ENCODE results near the gene ATP13A4.
A peak's percentile ranks its signal among the peaks of the same experiment; 100 is the strongest.

ATP13A4 gene

DNA sequence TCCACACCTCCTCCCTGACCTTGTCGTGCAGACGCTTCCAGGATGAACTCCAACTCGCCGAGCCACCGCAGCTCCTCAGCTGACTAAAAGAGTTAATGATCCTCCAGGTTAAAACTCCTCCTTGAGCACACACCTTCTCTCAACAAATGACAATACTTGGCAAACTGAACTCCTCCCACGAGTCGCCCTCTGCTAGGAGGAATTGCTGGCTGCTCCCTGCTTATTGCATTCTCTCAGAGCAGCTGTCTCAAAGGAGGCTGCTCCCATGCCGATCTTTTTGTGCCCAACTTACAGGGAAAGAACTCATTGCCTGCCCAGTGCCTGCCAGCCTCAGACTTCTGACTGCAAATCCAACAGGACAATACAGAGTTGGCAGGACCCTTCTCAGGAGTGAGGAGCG, at the start of gene ATP13A4:
TSS of gene ATP13A4 (minus strand) at position 85 of the 400 bp plus-strand sequence. CDS start 96 bp downstream, outside the sequence.
- no peaks in the 10 kb centered on the region for H3K9me3 Mint-ChIP-seq
- H3K27me3 Mint-ChIP-seq (ENCODE audit: low read depth) = no peaks in the 10 kb centered on the region
- H3K4me1 Mint-ChIP-seq (ENCODE audit: low read depth) = no peaks in the 10 kb centered on the region
- H3K4me3 Mint-ChIP-seq = no peak within 1 kb of the TSS
- no peak within 1 kb of the TSS for H3K27ac Mint-ChIP-seq
- H3K36me3 Mint-ChIP-seq (ENCODE audit: low read depth) = no peaks in the 10 kb centered on the region

DNA sequence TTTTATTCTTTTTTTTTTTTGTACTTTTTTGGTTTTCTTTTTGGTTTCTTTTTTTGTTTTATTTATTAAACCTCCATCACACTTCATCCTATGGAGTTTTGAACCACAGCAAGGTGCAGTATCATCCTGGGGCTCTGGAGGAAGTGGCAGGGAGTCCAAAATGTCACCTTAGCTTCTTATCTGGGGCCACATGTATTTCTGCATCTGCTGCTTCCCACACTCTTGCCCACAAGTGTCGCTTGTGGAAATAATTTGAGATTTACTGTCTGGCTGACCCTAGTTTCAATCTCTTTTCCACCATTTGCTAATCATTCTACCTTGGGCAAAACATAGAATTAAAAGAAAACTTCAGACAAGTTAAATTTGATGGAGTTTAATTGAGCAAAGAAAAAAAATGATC, 44.7 kb upstream of the ATP13A4 start:
- peaks cover 29% of the 10 kb centered on the region for H3K4me1 Mint-ChIP-seq (ENCODE audit: low read depth)
- H3K27me3 Mint-ChIP-seq (ENCODE audit: low read depth) = no peaks in the 10 kb centered on the region
- H3K9me3 Mint-ChIP-seq = no peaks in the 10 kb centered on the region
- H3K27ac Mint-ChIP-seq = no peak overlapping the region
- no peak overlapping the region for H3K4me3 Mint-ChIP-seq
- H3K36me3 Mint-ChIP-seq (ENCODE audit: low read depth) = peaks cover 17% of the 10 kb centered on the region

DNA sequence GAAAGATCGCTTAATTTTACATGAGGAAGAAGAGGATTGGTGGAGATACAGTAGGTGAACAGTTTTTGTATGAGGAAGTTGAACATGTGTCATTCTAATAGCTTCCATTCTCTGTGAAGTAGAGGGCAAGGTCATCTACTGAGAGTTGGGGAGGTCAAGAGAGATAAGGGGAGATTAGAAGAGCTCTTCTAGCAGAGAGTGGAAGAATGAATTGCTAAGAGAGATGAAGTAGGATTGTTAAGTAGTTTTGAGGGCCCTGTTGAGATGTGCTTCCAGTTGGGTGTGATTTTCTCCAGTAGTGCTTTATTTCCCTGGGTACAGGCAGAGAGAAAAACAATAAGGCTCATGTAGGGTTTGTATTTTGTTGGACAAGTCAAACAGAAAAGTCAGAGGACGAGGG, 43.5 kb upstream of the ATP13A4 start:
- H3K27ac Mint-ChIP-seq = no peak overlapping the region
- peaks cover 32% of the 10 kb centered on the region for H3K4me1 Mint-ChIP-seq (ENCODE audit: low read depth)
- H3K36me3 Mint-ChIP-seq (ENCODE audit: low read depth) = peaks cover 20% of the 10 kb centered on the region
- no peak overlapping the region for H3K4me3 Mint-ChIP-seq
- no peaks in the 10 kb centered on the region for H3K27me3 Mint-ChIP-seq (ENCODE audit: low read depth)
- H3K9me3 Mint-ChIP-seq = no peaks in the 10 kb centered on the region

DNA sequence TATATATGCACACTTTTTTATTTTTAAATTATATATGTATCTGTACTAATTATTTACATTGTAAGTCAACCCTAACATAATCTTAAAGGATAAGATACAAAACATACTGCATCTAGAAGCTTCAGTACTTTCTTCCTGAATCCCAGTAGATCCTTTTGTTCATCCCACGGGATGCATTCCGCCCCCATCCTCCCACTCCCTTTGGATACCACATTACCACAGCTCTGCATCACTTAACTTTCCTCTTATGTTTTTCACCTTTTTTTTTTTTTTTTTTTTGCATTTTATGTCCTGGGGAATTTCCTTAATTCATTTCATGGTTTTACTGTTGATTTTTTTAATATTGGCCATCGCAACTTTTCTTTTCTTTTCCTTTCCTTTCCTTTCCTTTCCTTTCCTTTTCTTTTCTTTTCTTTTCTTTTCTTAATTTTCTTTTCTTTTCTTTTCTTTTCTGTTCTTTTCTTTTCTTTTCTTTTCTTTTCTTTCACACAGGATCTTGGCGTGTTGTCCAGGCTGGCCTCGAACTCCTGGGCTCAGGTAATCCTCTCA, 41.3 kb upstream of the ATP13A4 start:
- no peaks in the 10 kb centered on the region for H3K9me3 Mint-ChIP-seq
- H3K4me3 Mint-ChIP-seq = no peak overlapping the region
- no peaks in the 10 kb centered on the region for H3K27me3 Mint-ChIP-seq (ENCODE audit: low read depth)
- peaks cover 41% of the 10 kb centered on the region for H3K4me1 Mint-ChIP-seq (ENCODE audit: low read depth)
- H3K27ac Mint-ChIP-seq = no peak overlapping the region
- peaks cover 16% of the 10 kb centered on the region for H3K36me3 Mint-ChIP-seq (ENCODE audit: low read depth)

- Mint-ChIP-seq H3K27ac (no peak overlapping the region), H3K27me3 (ENCODE audit: low read depth) (no peaks in the 10 kb centered on the region), H3K36me3 (ENCODE audit: low read depth) (peaks cover 16% of the 10 kb centered on the region), H3K4me3 (peak overlapping the region; percentile 96), H3K9me3 (no peaks in the 10 kb centered on the region), H3K4me1 (ENCODE audit: low read depth) (peaks cover 39% of the 10 kb centered on the region)
Measured at GRCh38 chr3:193594946-193595689, 40.4 kb upstream of the ATP13A4 start.

GRCh38 chr3:193593668-193594030, 39.0 kb upstream of the ATP13A4 start:
- no peaks in the 10 kb centered on the region for H3K9me3 Mint-ChIP-seq
- H3K36me3 Mint-ChIP-seq (ENCODE audit: low read depth) = peaks cover 13% of the 10 kb centered on the region
- peak overlapping the region; percentile 96 for H3K4me3 Mint-ChIP-seq
- H3K27me3 Mint-ChIP-seq (ENCODE audit: low read depth) = no peaks in the 10 kb centered on the region
- H3K4me1 Mint-ChIP-seq (ENCODE audit: low read depth) = peaks cover 35% of the 10 kb centered on the region
- H3K27ac Mint-ChIP-seq = peak overlapping the region; percentile 98

- Mint-ChIP-seq H3K4me1 (ENCODE audit: low read depth) (peaks cover 30% of the 10 kb centered on the region), H3K27ac (peak within 1 kb of the TSS; percentile 98)
Measured at GRCh38 chr3:193592841-193593667, 38.4 kb upstream of the ATP13A4 start, which contains the start of gene OPA1. TSS of gene OPA1 (plus strand) at chr3:193593208. CDS start at chr3:193593378, 170 bp downstream.

GRCh38 chr3:193590088-193590856, 35.6 kb upstream of the ATP13A4 start:
- H3K4me1 Mint-ChIP-seq (ENCODE audit: low read depth) = peaks cover 16% of the 10 kb centered on the region
- H3K27me3 Mint-ChIP-seq (ENCODE audit: low read depth) = no peaks in the 10 kb centered on the region
- H3K27ac Mint-ChIP-seq = no peak overlapping the region
- no peaks in the 10 kb centered on the region for H3K9me3 Mint-ChIP-seq
- H3K36me3 Mint-ChIP-seq (ENCODE audit: low read depth) = peaks cover 4% of the 10 kb centered on the region
- no peak overlapping the region for H3K4me3 Mint-ChIP-seq

More at GRCh38 chr3:193592841-193593667, 38.4 kb upstream of the ATP13A4 start, which contains the start of gene OPA1:
- Mint-ChIP-seq H3K36me3 (ENCODE audit: low read depth) (peaks cover 9% of the 10 kb centered on the region), H3K4me3 (peak within 1 kb of the TSS; percentile 96), H3K27me3 (ENCODE audit: low read depth) (no peaks in the 10 kb centered on the region), H3K9me3 (no peaks in the 10 kb centered on the region)

- H3K27ac Mint-ChIP-seq = no peak overlapping the region
- H3K9me3 Mint-ChIP-seq = no peaks in the 10 kb centered on the region
- peaks cover 5% of the 10 kb centered on the region for H3K27me3 Mint-ChIP-seq (ENCODE audit: low read depth)
- peaks cover 14% of the 10 kb centered on the region for H3K4me1 Mint-ChIP-seq (ENCODE audit: low read depth)
- no peak overlapping the region for H3K4me3 Mint-ChIP-seq
- peaks cover 4% of the 10 kb centered on the region for H3K36me3 Mint-ChIP-seq (ENCODE audit: low read depth)
Measured at GRCh38 chr3:193589616-193590015, 34.9 kb upstream of the ATP13A4 start.

- Mint-ChIP-seq H3K9me3 (no peaks in the 10 kb centered on the region), H3K4me3 (no peak overlapping the region), H3K36me3 (ENCODE audit: low read depth) (peaks cover 4% of the 10 kb centered on the region), H3K27me3 (ENCODE audit: low read depth) (peaks cover 6% of the 10 kb centered on the region), H3K4me1 (ENCODE audit: low read depth) (peaks cover 13% of the 10 kb centered on the region), H3K27ac (no peak overlapping the region)
Measured at GRCh38 chr3:193589129-193589528, 34.4 kb upstream of the ATP13A4 start.

DNA sequence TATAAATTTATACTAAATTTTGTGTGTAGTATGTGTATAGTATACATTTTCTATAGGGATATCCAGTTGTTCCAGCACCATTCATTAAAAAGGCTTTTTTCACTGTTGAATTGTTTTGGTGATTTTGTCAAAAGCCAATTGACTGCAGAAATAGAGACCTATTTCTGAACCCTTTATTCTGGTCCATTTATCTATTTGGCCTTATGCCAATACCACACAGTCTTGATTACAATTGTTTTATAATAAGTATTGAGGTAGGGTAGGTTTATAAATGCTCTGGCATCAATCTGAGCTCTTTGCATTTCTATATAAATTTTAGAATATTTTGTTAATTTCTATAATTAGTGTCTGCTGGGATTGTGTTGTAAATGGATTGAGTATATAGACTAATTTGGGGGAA, 31.8 kb upstream of the ATP13A4 start:
- no peaks in the 10 kb centered on the region for H3K9me3 Mint-ChIP-seq

GRCh38 chr3:193585530-193585929, 30.8 kb upstream of the ATP13A4 start:
- no peak overlapping the region for H3K27ac Mint-ChIP-seq
- H3K4me1 Mint-ChIP-seq (ENCODE audit: low read depth) = no peaks in the 10 kb centered on the region
- H3K4me3 Mint-ChIP-seq = no peak overlapping the region
- H3K36me3 Mint-ChIP-seq (ENCODE audit: low read depth) = no peaks in the 10 kb centered on the region
- H3K9me3 Mint-ChIP-seq = no peaks in the 10 kb centered on the region
- H3K27me3 Mint-ChIP-seq (ENCODE audit: low read depth) = peaks cover 6% of the 10 kb centered on the region

More for the DNA sequence above, 31.8 kb upstream of the ATP13A4 start:
- Mint-ChIP-seq H3K4me3 (no peak overlapping the region), H3K4me1 (ENCODE audit: low read depth) (no peaks in the 10 kb centered on the region), H3K27me3 (ENCODE audit: low read depth) (peaks cover 6% of the 10 kb centered on the region), H3K36me3 (ENCODE audit: low read depth) (no peaks in the 10 kb centered on the region), H3K27ac (no peak overlapping the region)

DNA sequence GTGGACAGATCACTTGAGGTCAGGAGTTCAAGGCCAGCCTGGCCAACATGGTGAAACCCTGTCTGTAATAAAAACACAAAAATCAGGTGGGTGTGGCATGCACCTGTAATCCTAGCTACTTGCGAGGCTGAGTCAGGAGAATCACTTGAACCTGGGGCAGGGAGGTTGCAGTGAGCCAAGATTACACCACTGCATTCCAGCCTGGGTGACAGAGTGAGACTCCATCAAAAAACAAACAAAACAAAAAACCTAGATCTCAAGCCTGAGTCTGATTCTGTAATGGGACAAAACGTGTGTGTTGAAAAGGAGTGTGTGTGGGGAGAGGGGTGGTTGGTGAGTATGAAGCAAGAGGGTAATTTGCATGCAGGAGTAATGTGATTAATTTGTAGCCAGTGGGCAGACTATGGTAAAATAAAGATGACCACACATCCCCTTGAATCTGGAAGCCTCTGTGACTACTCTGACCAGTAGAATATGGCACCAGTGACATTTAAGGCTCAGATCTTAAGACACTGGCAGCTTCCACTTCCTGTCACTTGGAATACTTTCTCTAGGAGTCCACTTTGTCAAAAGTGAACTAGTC, 19.9 kb upstream of the ATP13A4 start:
- peaks cover 3% of the 10 kb centered on the region for H3K4me1 Mint-ChIP-seq (ENCODE audit: low read depth)
- H3K9me3 Mint-ChIP-seq = no peaks in the 10 kb centered on the region
- H3K27me3 Mint-ChIP-seq (ENCODE audit: low read depth) = no peaks in the 10 kb centered on the region
- no peaks in the 10 kb centered on the region for H3K36me3 Mint-ChIP-seq (ENCODE audit: low read depth)
- H3K4me3 Mint-ChIP-seq = no peak overlapping the region
- no peak overlapping the region for H3K27ac Mint-ChIP-seq

Measured in T-helper 1 cell treated with Interleukin-12 subunit alpha and Interleukin-12 subunit beta and Interleukin-4 antibody, amounts not matched to agents 30 μg/mL and 1 μg/mL, for 36 hours (primary cell).